Effector memory CD8-positive, alpha-beta T cell (primary cell): Measurements from ENCODE around the gene TGFB2.
"Not testable (repeated sequence)": the region's sequence is repeated elsewhere in the genome, so short reads cannot be mapped to it uniquely, and the experiment has no call there.

ENCODE experiments used
- ATAC-seq: fragments of 150-1000 bp; cut with Tn5 transposase; replicated peaks from 2 replicates; pipeline ENCODE4 v1.10.0; 2021; ENCODE audit warnings: mild to moderate bottlenecking, moderate library complexity
- DNase-seq, 3 experiments: peaks; one replicate each; pipeline ENCODE4 v3.0.0; 2021
- H3K27ac Mint-ChIP-seq, 2 donors: one replicate each; pipeline ENCODE4 v1.8.0; 2022; ENCODE audit warnings: mild to moderate bottlenecking in 2 of 2, mixed read lengths in 2 of 2, moderate library complexity in 2 of 2
- H3K27me3 Mint-ChIP-seq, 2 donors: one replicate each; pipeline ENCODE4 v1.8.0; 2022; ENCODE audit warnings: mixed read lengths in 2 of 2
- H3K36me3 Mint-ChIP-seq: one replicate; pipeline ENCODE4 v1.8.0; 2022; ENCODE audit warnings: mild to moderate bottlenecking, moderate library complexity, mixed read lengths; ENCODE audit not compliant: insufficient read depth
- H3K4me1 Mint-ChIP-seq, 2 donors: one replicate each; pipeline ENCODE4 v1.8.0; 2022; ENCODE audit warnings: low read depth in 2 of 2, mixed read lengths in 2 of 2
- H3K4me3 Mint-ChIP-seq, 2 donors: one replicate each; pipeline ENCODE4 v1.8.0; 2022; ENCODE audit warnings: mild to moderate bottlenecking in 2 of 2, mixed read lengths in 2 of 2, moderate library complexity in 2 of 2
- H3K9me3 Mint-ChIP-seq, 2 donors: one replicate each; pipeline ENCODE4 v1.8.0; 2022; ENCODE audit warnings: mixed read lengths in 2 of 2

The TGFB2 gene

GRCh38 chr1:218315638-218316037, 29.5 kb upstream of the TGFB2 start:
- Mint-ChIP-seq H3K27ac (no peak overlapping the region), H3K9me3 (no peaks in the 10 kb centered on the region), H3K36me3 (peaks cover 10% of the 10 kb centered on the region), H3K4me3 (no peak overlapping the region), H3K4me1 (peaks cover 0 to 3% of the 10 kb centered on the region in 2 donors), H3K27me3 (no peaks in the 10 kb centered on the region)
- DNase-seq, result no peak
- ATAC-seq, result no peak

GRCh38 chr1:218317061-218317460, 28.1 kb upstream of the TGFB2 start:
- no peak for ATAC-seq
- H3K27ac Mint-ChIP-seq, result no peak overlapping the region
- peaks cover 6% of the 10 kb centered on the region for H3K36me3 Mint-ChIP-seq
- no peak overlapping the region for H3K4me3 Mint-ChIP-seq
- H3K9me3 Mint-ChIP-seq, result no peaks in the 10 kb centered on the region
- no peak for DNase-seq
- no peaks in the 10 kb centered on the region for H3K27me3 Mint-ChIP-seq
- no peaks in the 10 kb centered on the region for H3K4me1 Mint-ChIP-seq

GRCh38 chr1:218320182-218320581, 25.0 kb upstream of the TGFB2 start:
- H3K27ac Mint-ChIP-seq, H3K4me1 Mint-ChIP-seq, ATAC-seq, H3K4me3 Mint-ChIP-seq, DNase-seq, H3K9me3 Mint-ChIP-seq, H3K27me3 Mint-ChIP-seq: not testable (repeated sequence)
- peaks cover 14% of the 10 kb centered on the region for H3K36me3 Mint-ChIP-seq

GRCh38 chr1:218322762-218323161, 22.4 kb upstream of the TGFB2 start:
- ATAC-seq, result no peak

GRCh38 chr1:218323568-218324225, 21.4 kb upstream of the TGFB2 start:
- Mint-ChIP-seq H3K4me1 (peaks cover 0 to 2% of the 10 kb centered on the region in 2 donors), H3K4me3 (no peak overlapping the region), H3K9me3 (no peaks in the 10 kb centered on the region), H3K27ac (no peak overlapping the region), H3K36me3 (peaks cover 10% of the 10 kb centered on the region), H3K27me3 (no peaks in the 10 kb centered on the region)
- ATAC-seq (no peak), DNase-seq (no peak)

More at GRCh38 chr1:218322762-218323161, 22.4 kb upstream of the TGFB2 start:
- Mint-ChIP-seq H3K27me3 (no peaks in the 10 kb centered on the region), H3K4me3 (no peak overlapping the region), H3K27ac (peak overlapping the region in 1 of 2 donors; percentile 10), H3K36me3 (peaks cover 11% of the 10 kb centered on the region), H3K9me3 (no peaks in the 10 kb centered on the region), H3K4me1 (peaks cover 0 to 2% of the 10 kb centered on the region in 2 donors)
- no peak for DNase-seq

GRCh38 chr1:218324226-218324580, 20.9 kb upstream of the TGFB2 start:
- no peaks in the 10 kb centered on the region for H3K9me3 Mint-ChIP-seq

GRCh38 chr1:218328769-218329168, 16.4 kb upstream of the TGFB2 start:
- DNase-seq (no peak), ATAC-seq (no peak)
- H3K36me3 Mint-ChIP-seq, result peaks cover 15% of the 10 kb centered on the region
- no peak overlapping the region for H3K27ac Mint-ChIP-seq
- H3K4me1 Mint-ChIP-seq, result no peaks in the 10 kb centered on the region
- H3K4me3 Mint-ChIP-seq, result no peak overlapping the region
- no peaks in the 10 kb centered on the region for H3K9me3 Mint-ChIP-seq
- no peaks in the 10 kb centered on the region for H3K27me3 Mint-ChIP-seq

More at GRCh38 chr1:218324226-218324580, 20.9 kb upstream of the TGFB2 start:
- no peak overlapping the region for H3K4me3 Mint-ChIP-seq
- peaks cover 0 to 2% of the 10 kb centered on the region in 2 donors for H3K4me1 Mint-ChIP-seq
- ATAC-seq (no peak), DNase-seq (no peak)
- peaks cover 8% of the 10 kb centered on the region for H3K36me3 Mint-ChIP-seq
- no peaks in the 10 kb centered on the region for H3K27me3 Mint-ChIP-seq
- no peak overlapping the region for H3K27ac Mint-ChIP-seq

GRCh38 chr1:218330043-218330623, 15.0 kb upstream of the TGFB2 start:
- Mint-ChIP-seq H3K27me3 (no peaks in the 10 kb centered on the region), H3K9me3 (no peaks in the 10 kb centered on the region), H3K4me3 (no peak overlapping the region), H3K27ac (no peak overlapping the region), H3K4me1 (no peaks in the 10 kb centered on the region), H3K36me3 (peaks cover 10% of the 10 kb centered on the region)
- DNase-seq, result no peak
- ATAC-seq, result peak; percentile 54

GRCh38 chr1:218332416-218332815, 12.7 kb upstream of the TGFB2 start:
- H3K27ac Mint-ChIP-seq, result no peak overlapping the region
- no peaks in the 10 kb centered on the region for H3K27me3 Mint-ChIP-seq
- no peaks in the 10 kb centered on the region for H3K9me3 Mint-ChIP-seq
- ATAC-seq (no peak), DNase-seq (no peak)
- H3K4me1 Mint-ChIP-seq, result no peaks in the 10 kb centered on the region
- H3K4me3 Mint-ChIP-seq, result no peak overlapping the region
- H3K36me3 Mint-ChIP-seq, result peaks cover 10% of the 10 kb centered on the region

GRCh38 chr1:218336328-218336727, 8.8 kb upstream of the TGFB2 start:
- Mint-ChIP-seq H3K4me1 (no peaks in the 10 kb centered on the region), H3K27me3 (no peaks in the 10 kb centered on the region), H3K27ac (no peak overlapping the region), H3K36me3 (peaks cover 8% of the 10 kb centered on the region), H3K4me3 (no peak overlapping the region), H3K9me3 (no peaks in the 10 kb centered on the region)
- no peak for ATAC-seq
- DNase-seq, result no peak

- Mint-ChIP-seq H3K27ac (no peak overlapping the region), H3K36me3 (no peaks in the 10 kb centered on the region), H3K27me3 (peaks cover 0 to 6% of the 10 kb centered on the region in 2 donors), H3K9me3 (no peaks in the 10 kb centered on the region), H3K4me3 (no peak overlapping the region), H3K4me1 (no peaks in the 10 kb centered on the region)
- DNase-seq (no peak), ATAC-seq (no peak)
Observed at GRCh38 chr1:218339267-218339831, 5.8 kb upstream of the TGFB2 start.

GRCh38 chr1:218341325-218341724, 3.8 kb upstream of the TGFB2 start:
- Mint-ChIP-seq H3K4me3 (no peak overlapping the region), H3K27ac (no peak overlapping the region), H3K4me1 (peaks cover 0 to 4% of the 10 kb centered on the region in 2 donors), H3K9me3 (no peaks in the 10 kb centered on the region), H3K36me3 (peaks cover 6% of the 10 kb centered on the region), H3K27me3 (peaks cover 0 to 11% of the 10 kb centered on the region in 2 donors)
- ATAC-seq (no peak), DNase-seq (no peak)

GRCh38 chr1:218342091-218342490, 3.0 kb upstream of the TGFB2 start:
- Mint-ChIP-seq H3K9me3 (no peaks in the 10 kb centered on the region), H3K4me3 (no peak overlapping the region), H3K4me1 (peaks cover 0 to 11% of the 10 kb centered on the region in 2 donors), H3K36me3 (peaks cover 8% of the 10 kb centered on the region), H3K27ac (no peak overlapping the region), H3K27me3 (peaks cover 0 to 18% of the 10 kb centered on the region in 2 donors)
- DNase-seq (no peak), ATAC-seq (no peak)
